Neural cell (in vitro differentiated cells): Measurements from ENCODE around the gene HIP1.

ENCODE experiments used
- EP300 ChIP-seq: fragments of 450-650 bp; conservative IDR thresholded peaks from 2 replicates; pipeline ENCODE4 v1.6.1; 2014; ENCODE audit warnings: antibody characterized with exemption, mild to moderate bottlenecking, moderate library complexity; ENCODE audit not compliant: poor library complexity, severe bottlenecking
- TAF1 ChIP-seq: IDR thresholded peaks from 2 replicates; pipeline ENCODE4 v1.6.1; 2012; ENCODE audit warnings: low read depth
- TF ChIP-seq, protein P1 (sequence below): fragments of 450-650 bp; IDR thresholded peaks from 2 replicates; pipeline ENCODE4 v1.5.1; 2014; ENCODE audit warnings: antibody characterized with exemption, mild to moderate bottlenecking, moderate library complexity; ENCODE audit not compliant: poor library complexity, severe bottlenecking

GRCh38 chr7:75621124-75621523 lies 117.6 kb downstream of the HIP1 start:
- TF ChIP-seq, protein P1, sequence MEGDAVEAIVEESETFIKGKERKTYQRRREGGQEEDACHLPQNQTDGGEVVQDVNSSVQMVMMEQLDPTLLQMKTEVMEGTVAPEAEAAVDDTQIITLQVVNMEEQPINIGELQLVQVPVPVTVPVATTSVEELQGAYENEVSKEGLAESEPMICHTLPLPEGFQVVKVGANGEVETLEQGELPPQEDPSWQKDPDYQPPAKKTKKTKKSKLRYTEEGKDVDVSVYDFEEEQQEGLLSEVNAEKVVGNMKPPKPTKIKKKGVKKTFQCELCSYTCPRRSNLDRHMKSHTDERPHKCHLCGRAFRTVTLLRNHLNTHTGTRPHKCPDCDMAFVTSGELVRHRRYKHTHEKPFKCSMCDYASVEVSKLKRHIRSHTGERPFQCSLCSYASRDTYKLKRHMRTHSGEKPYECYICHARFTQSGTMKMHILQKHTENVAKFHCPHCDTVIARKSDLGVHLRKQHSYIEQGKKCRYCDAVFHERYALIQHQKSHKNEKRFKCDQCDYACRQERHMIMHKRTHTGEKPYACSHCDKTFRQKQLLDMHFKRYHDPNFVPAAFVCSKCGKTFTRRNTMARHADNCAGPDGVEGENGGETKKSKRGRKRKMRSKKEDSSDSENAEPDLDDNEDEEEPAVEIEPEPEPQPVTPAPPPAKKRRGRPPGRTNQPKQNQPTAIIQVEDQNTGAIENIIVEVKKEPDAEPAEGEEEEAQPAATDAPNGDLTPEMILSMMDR = no peak
- TF ChIP-seq TAF1 = no peak
- no peak for TF ChIP-seq EP300
